AG04450 (cell line): ENCODE data around the gene CDK12. TPM values are rescaled to one million over a fixed set of nuclear protein-coding genes. Genes with fewer than 3 reads are reported as not detected.
"Not testable (repeated sequence)": the region's sequence is repeated elsewhere in the genome, so short reads cannot be mapped to it uniquely, and the experiment has no call there.

Experiments
- CTCF ChIA-PET: fragments of 300-600, 350-600 bp; formaldehyde crosslinking; extraction: SDS; loops from one replicate; lab custom pipeline; 2022; ENCODE audit warnings: antibody characterized with exemption, inconsistent platforms; lab: Charles Lee
- POLR2A ChIA-PET: fragments of 350-600 bp; formaldehyde crosslinking; extraction: SDS; loops from one replicate; lab custom pipeline; 2021; ENCODE audit warnings: antibody characterized with exemption, inconsistent platforms; lab: Yijun Ruan, JAX
- DNase-seq: peaks from one replicate; pipeline ENCODE4 v3.0.0-alpha.2; 2011; ENCODE audit warnings: low read depth, low spot score
- H3K27ac ChIP-seq: one replicate; pipeline ENCODE4 v1.5.1; 2012; ENCODE audit warnings: low read depth, low read length, control low read depth
- H3K27me3 ChIP-seq: one replicate; pipeline ENCODE4 v1.6.0; 2012; ENCODE audit warnings: low read length; ENCODE audit not compliant: control insufficient read depth, insufficient read depth
- H3K4me3 ChIP-seq: 2 replicates; pipeline ENCODE4 v1.5.1; 2011; ENCODE audit warnings: mild to moderate bottlenecking, low read depth, low read length, control low read depth
- H3K9me3 ChIP-seq: 2 replicates; pipeline ENCODE4 v1.5.1; 2012; ENCODE audit warnings: low read length; ENCODE audit not compliant: control insufficient read depth, insufficient read depth
- CTCF ChIP-seq: IDR thresholded peaks from 2 replicates; pipeline ENCODE4 v1.5.1; 2011; ENCODE audit warnings: low read depth, low read length, control low read depth, inconsistent platforms
- polyA plus RNA-seq: library from polyadenylated mRNA; depleted of rRNA; stranded (reverse); fragments of >200 nt; gene quantifications from 2 replicates; pipeline ENCODE4 v1.2.3, GENCODE V29; 2011

Gene CDK12
- polyA plus RNA-seq, 1 experiment = 21.7 TPM

- ChIA-PET POLR2A (no interaction called here), CTCF (no interaction called here)
- H3K9me3 ChIP-seq = no peaks in the 10 kb centered on the region
- no peak for TF ChIP-seq CTCF
- no peak for DNase-seq
- no peak overlapping the region for H3K27ac ChIP-seq
- no peak overlapping the region for H3K4me3 ChIP-seq
- no peaks in the 10 kb centered on the region for H3K27me3 ChIP-seq
Measured at GRCh38 chr17:39487946-39488345, 26.7 kb downstream of the CDK12 start.

GRCh38 chr17:39496921-39497320 is 35.6 kb downstream of the CDK12 start:
- DNase-seq, H3K9me3 ChIP-seq, CTCF ChIA-PET, H3K4me3 ChIP-seq, POLR2A ChIA-PET, H3K27me3 ChIP-seq, H3K27ac ChIP-seq: not testable (repeated sequence)

- Histone ChIP-seq H3K27me3 (no peaks in the 10 kb centered on the region), H3K9me3 (no peaks in the 10 kb centered on the region), H3K4me3 (no peak overlapping the region), H3K27ac (no peak overlapping the region)
- ChIA-PET POLR2A (no interaction called here), CTCF (interaction anchor here (0.9 kb wide), 1 partner anchor 114 kb away, joined by 3 read pairs; no protein-coding TSS in a partner anchor)
- no peak for TF ChIP-seq CTCF
- no peak for DNase-seq
Measured at GRCh38 chr17:39507511-39507910, 46.2 kb downstream of the CDK12 start.

GRCh38 chr17:39508987-39509386 is 47.7 kb downstream of the CDK12 start:
- Histone ChIP-seq H3K27ac (no peak overlapping the region), H3K27me3 (no peaks in the 10 kb centered on the region), H3K4me3 (no peak overlapping the region), H3K9me3 (no peaks in the 10 kb centered on the region)
- POLR2A ChIA-PET = no interaction called here
- no peak for DNase-seq
- CTCF ChIA-PET = interaction anchor here (0.7 kb wide), 1 partner anchor 40 kb away, joined by 5 read pairs; no protein-coding TSS in a partner anchor
- no peak for TF ChIP-seq CTCF

GRCh38 chr17:39513309-39513708 is 52.0 kb downstream of the CDK12 start:
- POLR2A ChIA-PET = no interaction called here
- no peak for DNase-seq
- TF ChIP-seq CTCF = no peak
- no peak overlapping the region for H3K4me3 ChIP-seq
- CTCF ChIA-PET = no interaction called here
- H3K9me3 ChIP-seq = no peaks in the 10 kb centered on the region
- H3K27me3 ChIP-seq = no peaks in the 10 kb centered on the region
- no peak overlapping the region for H3K27ac ChIP-seq

GRCh38 chr17:39513915-39514314 is 52.6 kb downstream of the CDK12 start:
- H3K27me3 ChIP-seq = no peaks in the 10 kb centered on the region
- ChIA-PET POLR2A (no interaction called here), CTCF (no interaction called here)
- H3K27ac ChIP-seq = no peak overlapping the region
- no peak overlapping the region for H3K4me3 ChIP-seq
- TF ChIP-seq CTCF = no peak
- no peaks in the 10 kb centered on the region for H3K9me3 ChIP-seq
- no peak for DNase-seq
